AG04449 (cell line): Measurements from ENCODE around the gene RAC2.

Experiments used
- CTCF ChIA-PET: fragments of 350-600 bp; formaldehyde crosslinking; extraction: SDS; loops from one replicate; lab custom pipeline; 2021; ENCODE audit warnings: antibody characterized with exemption; lab: Yijun Ruan, JAX
- POLR2A ChIA-PET: fragments of 400-600, 350-600 bp; formaldehyde crosslinking; extraction: SDS; loops from one replicate; lab custom pipeline; 2020; ENCODE audit warnings: antibody characterized with exemption, inconsistent platforms; lab: Yijun Ruan, JAX
- DNase-seq: peaks from one replicate; pipeline ENCODE4 v3.0.0-alpha.2; 2010; ENCODE audit warnings: low read depth, low spot score
- H3K4me3 ChIP-seq: 2 replicates; pipeline ENCODE4 v1.5.1; 2011; ENCODE audit warnings: low read depth, mild to moderate bottlenecking, control low read depth, low read length
- CTCF ChIP-seq: IDR thresholded peaks from one replicate; pipeline ENCODE4 v1.5.1; 2011; ENCODE audit warnings: mild to moderate bottlenecking, moderate library complexity, low read length, control low read depth, inconsistent platforms; ENCODE audit not compliant: insufficient read depth; ENCODE audit errors: missing control alignments

Gene RAC2

DNA sequence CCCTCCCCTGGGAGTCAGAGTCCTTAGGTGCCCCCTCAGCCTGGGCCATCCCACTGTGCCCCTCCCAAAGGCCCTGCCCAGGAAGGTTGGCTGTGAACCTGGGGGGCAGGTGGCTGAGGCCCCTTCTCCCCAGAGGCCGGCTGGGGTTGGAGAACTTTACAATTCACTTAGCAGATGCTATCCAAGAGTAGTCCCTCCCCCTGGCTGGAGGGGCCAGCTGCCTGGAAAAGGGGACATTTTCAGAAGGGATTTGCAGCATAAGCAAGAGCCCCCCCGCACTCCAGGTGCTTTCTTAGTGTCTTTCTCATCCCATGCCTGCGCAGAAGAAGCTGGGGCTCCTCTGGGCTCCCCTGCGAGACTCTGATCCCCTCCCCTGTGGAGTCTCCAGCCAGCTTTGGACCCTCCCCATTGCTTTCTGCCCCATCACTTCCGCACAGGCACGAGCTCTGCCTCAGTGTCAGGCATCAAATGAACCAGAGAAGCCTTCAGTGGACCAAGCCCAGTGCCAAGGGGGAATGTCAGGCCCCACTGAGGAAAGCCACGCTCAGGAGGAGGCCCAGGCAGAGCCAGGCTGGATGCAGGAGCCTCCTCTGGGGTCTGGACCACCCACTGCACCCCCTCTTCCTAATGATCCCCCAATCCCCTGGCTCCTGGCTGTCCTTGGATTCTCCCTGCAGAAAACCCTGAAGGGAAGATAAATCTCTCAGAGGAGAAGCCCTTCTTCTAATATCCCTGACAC lies 35.5 kb downstream of the RAC2 start:
- H3K4me3 ChIP-seq = no peak overlapping the region
- TF ChIP-seq CTCF = no peak
- ChIA-PET CTCF (interaction anchor here (0.5 to 6.8 kb wide), 3 partner anchors 9 to 43 kb away, joined by 3 to 61 read pairs (median 4); no protein-coding TSS in a partner anchor), POLR2A (no interaction called here)
- no peak for DNase-seq

GRCh38 chr22:37207981-37208380 lies 36.1 kb downstream of the RAC2 start:
- no peak overlapping the region for H3K4me3 ChIP-seq
- no peak for TF ChIP-seq CTCF
- DNase-seq = no peak
- ChIA-PET POLR2A (no interaction called here), CTCF (interaction anchor here (0.5 to 6.8 kb wide), 3 partner anchors 8 to 20 kb away, joined by 3 to 61 read pairs (median 3); no protein-coding TSS in a partner anchor)

GRCh38 chr22:37206841-37207821 lies 36.9 kb downstream of the RAC2 start:
- no peak for DNase-seq
- no peak overlapping the region for H3K4me3 ChIP-seq
- ChIA-PET CTCF (interaction anchor here (1.0 to 2.5 kb wide), 2 partner anchors 16 to 53 kb away, joined by 3 to 11 read pairs; no protein-coding TSS in a partner anchor), POLR2A (no interaction called here)
- TF ChIP-seq CTCF = no peak

DNA sequence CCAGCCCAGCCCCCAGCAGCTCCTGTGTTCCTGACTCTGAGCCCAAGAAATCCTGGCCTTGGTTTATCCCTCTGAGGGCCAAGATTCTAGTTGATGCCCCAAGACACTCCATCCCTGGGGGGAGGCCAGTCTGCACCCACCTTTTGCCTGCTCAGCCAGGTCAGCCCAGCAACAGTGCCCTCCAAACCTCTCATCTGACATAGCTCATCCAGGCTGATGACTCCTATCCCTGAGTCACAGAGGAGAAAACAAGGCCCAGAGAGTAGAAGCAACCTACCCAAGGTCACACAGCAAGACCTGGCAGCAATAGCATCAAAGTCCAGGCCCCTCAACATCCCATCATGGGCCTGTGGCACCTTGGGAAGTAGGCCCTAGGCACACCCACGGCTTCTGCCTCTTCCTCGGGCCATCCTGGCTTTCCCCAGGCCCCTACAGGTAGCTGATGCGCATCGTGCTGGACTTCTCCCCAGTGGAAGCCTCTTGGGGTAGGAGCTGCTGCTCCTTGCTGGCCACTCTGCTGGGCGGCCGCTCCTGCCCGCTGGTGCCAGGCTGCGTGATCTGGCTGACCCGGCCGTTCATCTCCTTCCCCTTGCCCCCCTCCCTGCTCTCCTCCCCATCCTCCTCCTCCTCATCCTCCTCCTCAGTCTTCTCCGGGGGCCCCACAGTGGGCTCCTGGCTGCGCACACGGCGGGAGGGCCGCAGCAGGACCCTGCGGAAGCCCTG lies 37.8 kb downstream of the RAC2 start:
- H3K4me3 ChIP-seq = no peak overlapping the region
- ChIA-PET POLR2A (no interaction called here), CTCF (interaction anchor here (0.9 to 2.5 kb wide), 3 partner anchors 20 to 54 kb away, joined by 3 to 11 read pairs (median 3); no protein-coding TSS in a partner anchor)
- TF ChIP-seq CTCF = no peak
- no peak for DNase-seq

- ChIA-PET CTCF (interaction anchor here (0.9 to 2.5 kb wide), 3 partner anchors 12 to 55 kb away, joined by 3 to 11 read pairs (median 5); no protein-coding TSS in a partner anchor), POLR2A (no interaction called here)
- DNase-seq = no peak
- TF ChIP-seq CTCF = no peak
- H3K4me3 ChIP-seq = no peak overlapping the region
Observed at GRCh38 chr22:37205046-37205445, 39.0 kb downstream of the RAC2 start.
